Endometrial microvascular endothelial cells (primary cell): ENCODE data around the gene MYO1C. TPM values are rescaled to one million over a fixed set of nuclear protein-coding genes. Genes with fewer than 3 reads are reported as not detected.

Experiments used
- in situ Hi-C: cut with HindIII; loops from 2 replicates; pipeline ENCODE4 v1.10.0; 2017; ENCODE audit warnings: low sequenced_read_pairs, low pct_unique_long_range_greater_than_20kb; ENCODE audit errors: inconsistent ontology term
- total RNA-seq: library from RNA; depleted of rRNA; stranded (reverse); fragments of >200 nt; gene quantifications from one replicate; pipeline ENCODE4 v1.2.3, GENCODE V29; 2015; ENCODE audit errors: inconsistent ontology term

The MYO1C gene
- total RNA-seq, 1 donor from 2014 or later = 167 TPM

DNA sequence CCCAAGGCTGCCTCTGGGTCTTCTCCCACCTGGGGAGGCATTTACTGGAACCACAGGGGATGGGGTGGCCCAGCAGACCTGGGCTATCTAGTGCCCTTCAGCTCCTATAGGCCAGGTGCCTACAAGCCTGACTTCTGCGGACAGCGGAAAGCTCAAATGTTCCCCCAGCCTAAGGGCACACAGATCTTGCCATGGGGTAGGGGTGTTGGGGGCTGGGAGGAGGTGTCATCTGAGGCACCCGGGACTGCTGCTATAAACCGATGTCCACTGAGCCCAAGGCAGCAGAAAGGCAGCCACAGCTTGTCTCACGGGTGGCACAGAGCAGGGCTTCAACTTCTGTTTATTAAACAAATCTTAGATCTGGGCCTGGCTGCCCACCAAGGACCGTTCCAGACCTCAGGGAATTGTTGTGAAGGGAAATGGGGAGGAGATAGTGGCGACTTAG lies 3.6 kb downstream of the MYO1C start:
- in situ Hi-C loops = no loop called here

DNA sequence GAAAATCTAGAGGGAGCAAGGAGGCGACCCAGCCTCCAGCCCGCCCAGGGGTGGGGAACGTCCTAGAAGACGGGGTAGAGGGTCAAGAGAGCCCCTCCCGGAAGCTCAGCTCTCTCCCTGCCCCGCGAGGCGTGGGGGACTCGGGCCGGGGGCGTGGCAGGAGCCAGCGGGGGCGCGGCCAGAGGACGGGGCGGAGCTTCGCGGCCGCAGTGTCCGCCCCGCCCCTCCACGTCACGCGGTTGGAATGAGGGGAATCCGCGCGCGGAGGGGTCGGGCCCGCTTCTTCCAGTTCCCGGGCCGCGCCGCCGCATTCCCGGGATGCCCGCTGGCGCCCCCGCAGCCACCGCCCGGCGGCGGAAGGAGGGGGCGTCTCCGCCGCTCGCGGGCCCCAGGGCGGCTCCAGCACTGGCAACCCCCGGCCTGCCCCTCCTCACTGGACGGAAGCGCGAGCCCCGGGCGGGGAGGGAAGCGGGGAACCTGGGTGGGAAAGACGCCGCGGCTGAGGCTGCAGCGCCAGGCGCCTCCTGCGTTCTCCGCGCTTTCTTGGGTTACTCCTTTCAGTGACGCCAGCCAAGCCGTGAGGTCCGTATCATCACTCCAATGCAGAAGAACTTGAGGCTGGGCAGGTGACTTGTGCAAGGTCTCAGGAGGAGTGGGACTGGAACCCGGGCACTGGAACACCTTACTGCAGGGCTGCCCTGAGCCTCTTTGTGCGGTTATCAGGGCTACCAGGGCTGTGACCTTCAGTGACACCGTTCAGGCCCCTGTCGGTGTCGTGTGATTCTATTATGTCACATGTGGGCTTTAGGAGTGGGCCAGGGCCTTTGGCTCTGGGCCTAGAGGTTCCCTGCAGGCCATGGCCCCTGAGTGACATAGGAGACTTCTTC lies 4.3 kb downstream of the MYO1C start:
- in situ Hi-C loops = no loop called here

DNA sequence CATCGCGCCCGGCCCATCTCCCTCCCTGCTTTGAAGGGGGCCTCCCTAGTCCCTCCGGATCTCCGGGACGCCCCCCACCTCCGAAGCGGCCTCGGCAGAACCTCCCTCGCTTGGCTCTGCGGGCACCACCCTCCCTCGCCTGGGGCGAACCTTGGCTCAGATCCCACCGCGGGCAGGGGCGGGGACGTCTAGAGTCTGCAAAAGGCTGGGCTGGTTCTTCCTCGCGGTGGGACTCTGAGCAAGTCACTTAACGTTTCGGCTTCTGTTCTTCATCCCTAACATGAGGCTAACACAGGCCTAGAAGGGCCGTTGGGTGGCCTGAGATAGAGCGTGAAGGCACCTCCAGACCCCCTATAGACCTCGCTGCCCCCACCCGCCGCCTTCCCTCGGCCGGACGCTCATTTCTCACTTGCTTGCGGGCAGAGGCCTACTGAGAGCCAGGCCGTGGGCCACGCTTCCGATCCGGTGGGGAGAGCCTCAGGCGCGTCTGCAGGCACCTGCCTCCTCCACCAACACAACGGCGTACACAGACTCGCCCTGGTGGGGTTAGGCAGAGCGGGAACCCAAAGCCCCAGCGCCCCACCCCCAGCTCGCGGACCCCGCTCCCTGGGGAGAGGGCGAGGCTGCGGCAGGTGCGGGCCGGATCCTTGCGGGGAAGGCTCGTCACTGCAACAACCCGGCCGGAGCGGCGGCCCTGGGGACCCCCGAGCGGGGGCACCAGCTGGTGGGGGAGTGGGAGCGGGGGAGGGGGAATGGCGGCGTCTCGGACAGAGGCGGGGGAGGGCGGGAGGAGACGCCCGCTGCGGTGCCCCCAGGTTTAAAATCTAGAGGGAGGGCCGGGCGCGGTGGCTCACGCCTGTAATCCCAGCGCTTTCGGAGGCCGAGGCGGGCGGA lies 5.4 kb downstream of the MYO1C start:
- in situ Hi-C loops = no loop called here

DNA sequence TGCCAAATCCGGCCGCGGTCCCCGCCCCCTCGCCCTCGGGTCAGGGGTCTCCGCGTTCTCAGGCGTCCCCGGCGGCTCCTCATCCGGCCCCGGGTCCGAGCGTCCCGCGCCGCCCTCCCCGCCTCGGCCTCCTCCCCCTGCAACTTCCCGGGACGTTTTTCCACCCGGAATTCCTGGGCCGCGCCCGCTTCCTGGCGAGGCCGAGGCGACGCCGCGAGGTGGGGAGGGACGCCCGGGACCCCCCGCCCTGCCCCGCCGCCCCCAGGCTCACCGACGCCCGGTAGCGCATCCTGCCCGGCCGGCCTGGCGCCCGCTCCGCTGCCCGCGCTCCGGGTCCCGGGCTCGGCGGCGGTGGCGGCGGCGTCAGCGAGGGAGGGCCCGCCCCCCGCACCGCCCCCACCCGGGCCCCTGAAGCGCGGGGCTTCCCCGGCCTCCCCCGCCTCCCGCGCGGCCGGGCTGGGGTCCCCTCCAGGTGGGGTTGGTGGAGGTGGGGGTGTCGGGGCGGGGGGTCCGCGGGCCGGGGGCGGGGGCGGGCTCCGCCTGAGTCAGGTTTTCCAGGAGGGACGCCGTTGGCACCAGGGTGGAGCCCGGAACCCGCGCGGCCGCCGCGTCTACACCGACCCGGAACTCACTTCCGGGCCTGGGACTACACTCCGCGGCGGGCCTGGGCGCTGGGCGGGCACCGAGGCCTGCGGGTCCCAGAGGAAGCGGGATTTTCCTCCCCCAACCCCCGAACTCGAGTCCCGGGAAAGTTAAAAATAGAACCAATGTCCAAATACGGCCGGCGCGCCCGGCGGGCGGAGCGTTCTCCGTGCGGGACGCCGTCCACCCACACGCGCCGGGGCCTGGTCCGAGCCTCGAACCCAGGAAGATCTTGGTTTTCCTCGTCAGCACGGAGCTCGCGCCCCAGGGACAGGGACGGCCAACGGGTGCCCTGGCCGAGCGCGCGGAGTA lies 6.8 kb downstream of the MYO1C start:
- in situ Hi-C loops = no loop called here

DNA sequence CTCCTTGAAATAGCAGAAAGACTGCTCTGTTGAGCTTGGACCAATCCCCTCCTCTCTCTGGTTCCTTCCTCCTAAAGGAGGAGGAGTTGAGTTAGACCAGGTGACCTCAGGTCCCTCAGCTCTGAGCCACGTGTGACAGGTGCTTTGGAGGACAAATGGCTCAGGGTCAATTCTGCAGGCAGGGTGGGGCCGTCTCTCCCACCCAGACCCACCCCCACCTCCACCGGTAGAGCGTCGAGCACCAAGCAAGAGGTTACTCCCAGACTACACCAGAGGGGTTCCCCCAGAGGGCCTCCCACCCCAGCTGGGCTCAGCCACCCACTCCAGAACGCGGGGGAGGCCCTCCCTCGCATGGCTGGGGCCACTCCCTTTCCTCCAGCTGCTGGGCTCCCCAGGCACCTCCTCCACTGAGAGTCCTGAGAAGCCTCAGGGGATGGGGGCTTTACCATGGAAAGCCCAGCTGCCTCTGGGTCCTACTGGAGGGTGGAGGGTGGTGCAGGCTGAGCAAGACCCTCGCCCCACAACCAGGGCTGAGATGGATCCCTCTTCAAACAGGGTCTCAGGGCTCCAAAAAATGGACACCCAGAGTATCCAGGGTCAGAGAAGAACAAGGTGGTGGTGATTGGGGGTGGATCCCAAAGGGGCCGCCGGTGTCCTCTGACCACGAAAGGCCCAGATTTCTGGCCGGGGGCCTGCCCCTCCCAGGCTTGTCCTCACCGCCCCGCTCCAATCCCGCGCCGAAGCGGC lies 7.6 kb downstream of the MYO1C start:
- in situ Hi-C loops = no loop called here

DNA sequence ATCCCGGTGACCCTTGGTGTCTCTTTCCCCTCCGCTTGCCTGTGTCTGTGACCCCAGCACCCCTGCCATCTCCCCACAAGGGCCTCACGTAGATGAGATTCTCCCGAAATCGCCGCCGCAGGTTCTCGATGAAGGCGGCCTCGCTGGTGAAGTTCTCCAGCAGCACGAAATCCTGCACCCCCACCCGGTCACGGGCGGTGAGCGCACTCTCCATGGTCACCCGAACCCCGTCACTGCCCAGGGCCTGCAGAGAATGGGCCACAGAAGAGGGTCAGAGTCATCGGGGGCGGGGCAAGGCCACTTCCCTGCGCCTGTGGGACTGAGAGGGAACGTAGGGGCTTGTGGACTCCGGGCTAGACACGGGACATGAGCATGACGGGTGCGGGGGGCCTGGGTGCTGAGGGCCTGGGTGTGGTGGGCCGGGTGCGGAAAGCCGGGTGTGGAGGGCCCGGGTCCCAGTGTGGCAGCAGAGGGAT lies 8.4 kb downstream of the MYO1C start:
- in situ Hi-C loops = no loop called here

DNA sequence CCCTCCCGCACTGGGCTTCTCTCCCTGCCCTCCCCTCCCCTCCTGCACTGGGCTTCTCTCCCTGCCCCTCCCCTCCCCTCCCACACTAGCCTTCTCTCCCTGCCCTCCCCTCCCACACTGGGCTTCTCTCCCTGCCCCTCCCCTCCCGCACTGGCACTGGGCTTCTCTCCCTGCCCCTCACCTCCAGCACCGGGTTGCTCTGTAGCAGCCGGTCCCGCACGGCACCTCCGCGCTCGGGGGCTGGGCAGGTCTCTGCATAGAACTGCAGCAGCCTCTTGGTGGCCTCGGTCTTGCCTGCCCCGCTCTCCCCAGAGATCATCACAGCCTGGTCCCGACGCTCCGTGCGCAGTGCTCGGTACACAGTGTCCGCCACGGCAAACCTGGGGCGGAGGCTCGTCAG lies 9.8 kb downstream of the MYO1C start:
- in situ Hi-C loops = no loop called here

DNA sequence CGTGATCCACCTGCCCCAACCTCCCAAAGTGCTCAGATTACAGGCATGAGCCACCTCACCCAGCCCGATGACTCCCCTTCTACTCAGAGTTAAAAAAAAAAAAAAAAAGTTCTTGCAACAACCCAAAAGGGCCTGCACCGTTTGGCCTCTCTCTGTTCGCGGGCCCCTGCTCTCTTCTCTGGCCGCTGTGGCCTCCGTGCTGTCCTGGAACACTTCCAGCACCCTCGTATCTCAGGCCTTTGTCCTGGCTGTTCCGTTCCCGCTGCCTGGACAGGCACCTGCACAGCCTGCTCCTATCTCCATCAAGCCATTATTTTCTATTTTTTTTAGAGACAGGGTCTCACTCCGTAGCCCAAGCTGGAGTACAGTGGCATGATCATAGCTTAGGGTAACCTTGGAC lies 10.8 kb downstream of the MYO1C start:
- in situ Hi-C loops = no loop called here

DNA sequence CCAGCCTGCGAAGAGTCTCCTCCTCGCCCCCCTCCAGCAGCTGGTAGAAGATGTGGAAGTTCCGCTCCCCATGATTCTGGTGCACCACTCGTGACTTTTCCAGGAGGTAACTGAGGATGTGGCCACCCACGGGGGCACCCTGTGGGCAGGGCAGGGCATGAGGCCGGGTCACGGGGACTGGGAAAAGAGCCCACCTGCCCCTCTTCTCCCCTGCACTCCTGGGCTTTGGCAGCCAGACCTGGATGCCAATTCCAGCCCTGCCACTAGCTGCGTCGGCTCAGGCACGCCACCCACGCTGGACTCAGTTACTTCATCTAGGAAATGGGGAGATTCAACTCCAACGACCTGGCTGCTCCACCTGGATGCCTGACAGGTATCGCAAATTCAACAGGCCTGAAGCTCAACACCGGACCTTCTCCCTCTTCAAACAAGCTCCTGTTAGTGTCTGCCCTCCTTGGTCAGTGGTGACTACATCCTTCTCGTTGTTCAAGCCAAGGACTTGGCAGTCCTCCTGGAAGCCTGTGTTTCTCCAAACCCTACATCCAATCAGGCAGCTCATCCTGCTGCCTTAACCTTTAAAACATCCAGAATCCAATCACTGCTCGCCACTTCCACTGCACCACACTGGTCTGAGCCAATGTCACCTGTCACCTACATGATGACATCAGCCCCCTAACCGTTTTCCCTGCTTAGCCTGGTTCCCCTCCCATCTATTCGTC lies 11.6 kb downstream of the MYO1C start:
- in situ Hi-C loops = no loop called here

DNA sequence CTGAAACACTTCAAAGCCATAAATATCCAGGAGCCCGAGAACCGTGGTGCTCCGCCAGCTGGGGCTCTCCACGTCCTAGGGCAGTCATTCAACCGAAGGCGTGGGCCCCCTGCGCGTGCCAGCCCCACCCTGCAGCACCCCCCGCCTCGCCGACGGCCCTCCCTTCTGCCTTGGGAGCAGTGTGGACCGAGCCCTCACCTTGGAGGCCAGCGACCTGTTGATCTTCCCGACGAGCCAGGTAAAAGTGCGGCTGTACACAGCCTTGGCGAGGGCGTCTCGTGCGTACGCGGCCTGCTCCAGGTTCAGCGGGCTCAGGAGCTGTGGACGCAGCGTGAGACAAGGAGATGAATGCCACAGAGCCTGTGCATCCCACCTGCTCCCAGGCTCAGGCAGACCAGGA lies 14.1 kb downstream of the MYO1C start:
- in situ Hi-C loops = no loop called here

DNA sequence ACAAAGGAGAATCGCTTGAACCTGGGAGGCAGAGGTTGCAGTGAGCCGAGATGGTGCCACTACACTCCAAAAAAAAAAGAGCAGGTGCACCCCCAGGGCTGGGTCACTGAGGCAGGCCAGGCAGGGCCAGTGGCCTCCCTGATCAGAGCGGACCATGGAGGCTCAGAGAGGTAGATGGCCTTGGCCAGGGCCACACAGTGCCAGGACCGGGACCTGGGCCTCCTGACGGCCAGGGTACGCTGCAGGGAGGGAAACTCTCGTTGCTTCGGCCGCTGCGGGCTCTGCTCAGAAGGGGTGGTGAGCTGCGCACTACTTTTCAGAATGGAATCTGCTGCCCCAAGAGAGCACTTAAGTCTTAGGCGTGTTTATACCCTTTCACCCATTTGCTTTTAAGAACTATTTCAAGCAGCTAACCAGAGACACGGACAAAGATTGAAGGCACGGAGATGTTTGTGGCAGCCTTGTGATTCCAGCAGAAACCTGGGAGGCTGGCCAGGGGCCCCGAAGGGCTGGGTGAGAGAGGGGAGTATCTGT lies 17.1 kb downstream of the MYO1C start:
- in situ Hi-C loops = no loop called here

DNA sequence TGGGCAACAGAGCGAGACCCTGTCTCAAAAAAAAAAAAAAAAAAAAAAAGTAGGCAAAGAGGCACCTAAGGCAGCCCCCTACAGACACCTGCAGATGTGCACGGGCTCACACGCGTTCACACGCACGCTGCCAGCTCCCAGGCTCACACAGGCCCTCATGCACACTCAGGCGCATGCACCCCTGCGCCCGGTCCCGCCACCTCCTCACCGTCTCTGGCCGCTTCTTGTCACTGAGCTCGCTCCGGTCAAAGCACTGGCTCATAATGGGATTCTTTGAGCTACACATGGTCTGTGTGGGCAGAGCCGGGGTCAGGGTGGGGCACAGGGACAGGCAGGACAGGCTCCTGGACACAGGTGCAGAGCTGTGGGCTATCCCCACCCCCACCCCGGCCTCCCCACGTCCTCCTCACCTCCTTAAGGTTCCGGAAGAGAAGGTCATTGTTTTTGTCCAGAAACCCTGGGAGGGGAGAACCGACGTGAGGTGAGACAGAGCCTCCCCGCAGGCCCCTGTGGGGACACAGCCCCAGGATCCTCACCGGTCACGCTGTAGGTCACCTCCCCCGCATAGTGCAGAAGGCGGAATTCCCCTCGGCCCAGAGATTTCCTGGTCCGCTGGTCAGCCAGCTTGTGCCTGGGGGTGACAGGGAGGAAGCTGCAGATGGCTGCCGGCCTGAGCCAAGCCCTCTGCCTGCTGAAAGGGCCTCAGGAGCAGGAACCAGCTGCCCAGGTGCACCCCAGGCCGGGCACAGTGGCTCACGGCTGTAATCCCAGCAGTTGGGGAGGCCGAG lies 17.9 kb downstream of the MYO1C start:
- in situ Hi-C loops = no loop called here

DNA sequence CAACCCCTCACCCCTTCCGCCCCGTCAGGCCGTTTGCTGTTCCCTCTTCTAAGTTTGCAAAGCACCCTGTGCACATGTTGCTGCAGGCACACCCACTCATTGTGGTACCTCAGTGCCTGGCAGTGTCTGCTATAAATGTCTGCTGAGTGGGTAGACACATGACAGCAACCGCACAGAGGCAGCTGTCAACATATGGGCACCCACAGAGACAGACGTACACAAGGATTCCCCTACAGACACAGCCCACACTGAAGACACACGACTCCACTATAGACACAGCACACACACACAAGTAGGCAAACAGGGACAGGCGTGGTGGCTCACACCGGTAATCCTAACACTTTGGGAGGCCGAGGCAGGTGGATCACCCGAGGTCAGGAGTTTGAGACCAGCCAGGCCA lies 18.6 kb downstream of the MYO1C start:
- in situ Hi-C loops = no loop called here

DNA sequence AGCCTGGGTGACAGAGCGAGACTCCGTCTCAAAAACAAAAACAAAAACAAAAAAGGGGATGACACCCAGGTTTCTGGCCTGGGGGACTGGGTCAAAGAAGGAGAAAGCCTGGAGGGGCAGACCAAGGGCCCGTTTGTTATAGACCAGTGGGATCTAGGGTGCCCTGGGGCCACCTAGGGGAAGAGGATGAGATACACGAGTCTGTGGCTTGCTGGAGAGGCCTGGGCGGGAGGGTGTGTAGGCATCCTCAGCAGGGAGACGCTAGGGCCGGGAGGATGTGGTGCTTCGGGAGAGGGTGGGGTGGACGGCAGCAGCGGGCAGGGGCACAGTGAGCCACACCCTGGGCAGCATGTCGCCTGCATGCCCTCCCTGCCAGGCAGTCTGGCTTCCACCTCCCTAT lies 19.3 kb downstream of the MYO1C start:
- in situ Hi-C loops = no loop called here

DNA sequence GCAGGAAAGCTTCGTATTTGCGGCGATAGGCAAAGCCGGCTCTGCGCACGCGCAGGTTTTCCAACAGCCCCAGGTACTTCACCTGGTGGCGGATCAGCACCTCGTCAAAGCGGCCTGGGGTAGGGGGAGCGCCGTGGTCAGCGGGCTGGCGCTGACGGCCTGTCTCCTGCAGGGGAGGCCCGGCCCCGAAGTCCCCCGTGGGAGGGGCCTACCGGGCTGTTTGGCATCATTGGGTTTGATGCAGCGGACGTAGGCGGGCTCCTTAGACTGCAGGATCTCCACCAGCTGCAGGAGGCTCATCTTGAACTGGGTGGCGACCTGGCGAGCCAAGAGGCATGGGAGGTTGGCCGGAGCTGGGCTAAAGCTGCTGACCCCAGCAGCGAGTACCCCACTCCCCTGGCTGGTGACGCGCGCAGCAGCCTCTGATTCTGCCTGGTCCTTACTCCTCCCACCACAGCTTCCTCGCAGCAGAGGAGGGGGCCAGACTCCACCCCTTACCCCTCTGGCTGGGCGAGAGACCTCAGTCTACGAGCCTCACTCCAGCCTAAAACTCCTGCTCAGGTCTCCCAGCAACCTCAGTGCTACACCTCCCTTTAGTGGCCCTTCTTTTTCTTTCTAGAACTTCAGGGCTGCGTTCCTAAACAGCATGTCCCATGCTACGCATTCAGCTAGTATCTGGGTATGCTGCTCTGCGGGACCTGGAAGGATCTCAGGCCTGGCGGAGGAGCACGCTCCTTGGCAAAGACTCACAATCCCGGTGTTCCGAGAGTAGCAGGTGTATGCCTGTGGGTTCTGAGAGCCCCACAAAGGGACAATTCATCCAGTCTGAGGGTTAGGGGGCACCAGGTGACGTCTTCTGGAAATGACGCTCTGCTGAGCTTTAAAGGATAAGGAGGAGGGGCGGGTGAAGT lies 20.3 kb downstream of the MYO1C start:
- in situ Hi-C loops = no loop called here

DNA sequence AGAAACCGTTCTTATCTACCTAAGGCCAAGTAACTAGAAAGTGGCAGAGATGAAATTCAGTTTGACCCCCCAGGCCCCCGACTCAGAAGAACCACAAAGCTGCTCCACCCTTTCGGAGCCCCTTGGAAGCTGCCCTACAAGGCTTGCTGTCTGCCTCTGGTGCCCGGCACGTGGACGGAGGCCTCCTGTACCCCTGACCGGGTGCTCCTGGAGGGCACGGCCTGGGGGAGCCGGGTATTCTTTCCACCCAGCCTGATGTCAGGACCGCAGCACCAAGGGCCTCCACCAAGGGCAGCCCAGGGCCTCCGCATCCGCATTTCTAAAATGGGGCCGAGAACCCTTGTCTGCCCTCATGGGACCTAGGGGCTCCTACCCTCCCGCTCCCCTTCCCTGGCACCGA lies 21.0 kb downstream of the MYO1C start:
- in situ Hi-C loops = no loop called here
